Muscle of back (tissue), 11 donors: Measurements from ENCODE around the gene TMCO1. TPM values are rescaled to one million over a fixed set of nuclear protein-coding genes. Genes with fewer than 3 reads are reported as not detected.
A peak's percentile ranks its signal among the peaks of the same experiment; 100 is the strongest.
"Not testable (repeated sequence)": the region's sequence is repeated elsewhere in the genome, so short reads cannot be mapped to it uniquely, and the experiment has no call there.

Source experiments
- DNase-seq, 3 donors: peaks; one replicate each; pipeline versions ENCODE4 v3.0.0 to v3.0.0-alpha.2; 2013
- polyA plus RNA-seq, 10 donors: library from polyadenylated mRNA; unstranded; fragments of 120-200 nt; gene quantifications; one replicate each; pipeline ENCODE4 v1.2.1, GENCODE V29; 2013; ENCODE audit not compliant: insufficient read length in 10 of 10

Gene TMCO1
- polyA plus RNA-seq, 10 donors = 49.3 to 71.9 (median 55.7) TPM

- DNase-seq = no peak
These were observed 20.1 kb downstream of the TMCO1 start for GRCh38 chr1:165748550-165748949.

GRCh38 chr1:165747632-165748447, 20.8 kb downstream of the TMCO1 start:
- no peak for DNase-seq

- not testable (repeated sequence) for DNase-seq
These were observed 23.8 kb downstream of the TMCO1 start for GRCh38 chr1:165744913-165745312.

- DNase-seq = no peak
These were observed 26.5 kb downstream of the TMCO1 start for GRCh38 chr1:165742194-165742593.

- no peak for DNase-seq
These were observed 29.9 kb downstream of the TMCO1 start for GRCh38 chr1:165738794-165739193.

GRCh38 chr1:165737196-165737595, 31.5 kb downstream of the TMCO1 start:
- no peak for DNase-seq

- DNase-seq = no peak
These were observed 33.8 kb downstream of the TMCO1 start for GRCh38 chr1:165734906-165735305.

GRCh38 chr1:165726841-165727240, 41.8 kb downstream of the TMCO1 start:
- DNase-seq = no peak

GRCh38 chr1:165726169-165726568, 42.5 kb downstream of the TMCO1 start:
- no peak for DNase-seq

GRCh38 chr1:165717918-165718515, 50.7 kb downstream of the TMCO1 start:
- DNase-seq = peak; percentile 43 to 66 (median 53)

GRCh38 chr1:165716265-165717051, 52.2 kb downstream of the TMCO1 start:
- not testable (repeated sequence) for DNase-seq

GRCh38 chr1:165712764-165713163, 55.9 kb downstream of the TMCO1 start:
- no peak for DNase-seq

- DNase-seq = no peak
These were observed 60.5 kb downstream of the TMCO1 start for GRCh38 chr1:165707984-165708706.

GRCh38 chr1:165703648-165704047, 65.0 kb downstream of the TMCO1 start:
- no peak for DNase-seq

GRCh38 chr1:165701922-165702321, 66.7 kb downstream of the TMCO1 start:
- not testable (repeated sequence) for DNase-seq

- no peak for DNase-seq
These were observed 69.1 kb downstream of the TMCO1 start for GRCh38 chr1:165699577-165699976.

GRCh38 chr1:165698761-165699052, 70.0 kb downstream of the TMCO1 start:
- no peak for DNase-seq

GRCh38 chr1:165697881-165698760, 70.5 kb downstream of the TMCO1 start, which contains the start of gene ALDH9A1:
Gene ALDH9A1, minus strand, starts transcription at chr1:165698562. Its CDS starts 4 bp downstream, at chr1:165698558.
- peak; percentile 88 to 97 (median 88) for DNase-seq

GRCh38 chr1:165697491-165697880, 71.2 kb downstream of the TMCO1 start:
- DNase-seq = peak in 1 of 3 donors; percentile 22

- peak; percentile 68 to 77 (median 69) for DNase-seq
These were observed 72.0 kb downstream of the TMCO1 start for GRCh38 chr1:165696625-165697100.

GRCh38 chr1:165695031-165695430, 73.6 kb downstream of the TMCO1 start:
- DNase-seq = peak; percentile 15 to 67 (median 47)
